ENCODE data around the gene FER.

The FER gene

GRCh38 chr5:109141222-109142200 lies 393.8 kb downstream of the FER start:
- H3K9me3 ChIP-seq (ENCODE audit: control insufficient read depth, low read length), result no peaks in the 10 kb centered on the region
- H2AFZ ChIP-seq, result no peak overlapping the region
- no peaks in the 10 kb centered on the region for H3K27me3 ChIP-seq (ENCODE audit: control insufficient read depth, insufficient read depth, low read length)
- H3K4me2 ChIP-seq (ENCODE audit: low read length), result no peak overlapping the region
- no peak overlapping the region for H3K27ac ChIP-seq
- peaks cover 12% of the 10 kb centered on the region for H3K4me1 ChIP-seq
- H3K36me3 ChIP-seq (ENCODE audit: control insufficient read depth, insufficient read depth, low read length), result no peaks in the 10 kb centered on the region
- no peak overlapping the region for H3K9ac ChIP-seq
- no peak overlapping the region for H3K4me3 ChIP-seq (ENCODE audit: low read depth, low read length)
- H3K79me2 ChIP-seq, result no peaks in the 10 kb centered on the region
- TF ChIP-seq, protein P1, sequence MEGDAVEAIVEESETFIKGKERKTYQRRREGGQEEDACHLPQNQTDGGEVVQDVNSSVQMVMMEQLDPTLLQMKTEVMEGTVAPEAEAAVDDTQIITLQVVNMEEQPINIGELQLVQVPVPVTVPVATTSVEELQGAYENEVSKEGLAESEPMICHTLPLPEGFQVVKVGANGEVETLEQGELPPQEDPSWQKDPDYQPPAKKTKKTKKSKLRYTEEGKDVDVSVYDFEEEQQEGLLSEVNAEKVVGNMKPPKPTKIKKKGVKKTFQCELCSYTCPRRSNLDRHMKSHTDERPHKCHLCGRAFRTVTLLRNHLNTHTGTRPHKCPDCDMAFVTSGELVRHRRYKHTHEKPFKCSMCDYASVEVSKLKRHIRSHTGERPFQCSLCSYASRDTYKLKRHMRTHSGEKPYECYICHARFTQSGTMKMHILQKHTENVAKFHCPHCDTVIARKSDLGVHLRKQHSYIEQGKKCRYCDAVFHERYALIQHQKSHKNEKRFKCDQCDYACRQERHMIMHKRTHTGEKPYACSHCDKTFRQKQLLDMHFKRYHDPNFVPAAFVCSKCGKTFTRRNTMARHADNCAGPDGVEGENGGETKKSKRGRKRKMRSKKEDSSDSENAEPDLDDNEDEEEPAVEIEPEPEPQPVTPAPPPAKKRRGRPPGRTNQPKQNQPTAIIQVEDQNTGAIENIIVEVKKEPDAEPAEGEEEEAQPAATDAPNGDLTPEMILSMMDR (IDR thresholded peaks at IDR 0.05), result no peak

DNA sequence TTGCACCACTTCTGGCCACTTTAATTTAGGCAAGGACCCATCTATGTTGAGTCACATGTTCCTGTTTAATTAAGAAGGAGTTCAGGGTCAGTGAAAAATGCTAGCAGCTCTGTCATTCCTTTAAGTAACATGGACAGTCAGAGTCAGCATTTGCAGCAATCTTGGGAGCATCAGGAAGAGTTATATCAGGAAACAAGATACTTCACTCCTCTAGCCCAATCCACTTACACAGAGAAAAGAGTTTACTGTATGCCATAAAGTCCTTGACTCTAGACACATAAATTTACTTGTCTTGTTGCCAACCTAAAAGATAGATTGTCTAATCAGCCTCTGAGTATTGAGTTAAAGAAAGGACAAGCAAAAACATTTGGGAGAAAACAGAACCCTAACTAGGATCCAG lies 395.3 kb downstream of the FER start:
- Histone ChIP-seq H3K36me3 (ENCODE audit: control insufficient read depth, insufficient read depth, low read length) (no peaks in the 10 kb centered on the region), H3K4me3 (ENCODE audit: low read depth, low read length) (peak overlapping the region; percentile 6), H3K9me3 (ENCODE audit: control insufficient read depth, low read length) (no peaks in the 10 kb centered on the region), H3K4me1 (peaks cover 12% of the 10 kb centered on the region), H3K27me3 (ENCODE audit: control insufficient read depth, insufficient read depth, low read length) (no peaks in the 10 kb centered on the region), H2AFZ (no peak overlapping the region), H3K27ac (no peak overlapping the region), H3K4me2 (ENCODE audit: low read length) (peak overlapping the region; percentile 41), H3K79me2 (no peaks in the 10 kb centered on the region), H3K9ac (no peak overlapping the region)
- TF ChIP-seq, protein P1 (IDR thresholded peaks at IDR 0.05), result no peak

- no peak overlapping the region for H3K4me2 ChIP-seq (ENCODE audit: low read length)
- H3K36me3 ChIP-seq (ENCODE audit: control insufficient read depth, insufficient read depth, low read length), result no peaks in the 10 kb centered on the region
- H3K79me2 ChIP-seq, result no peaks in the 10 kb centered on the region
- no peak overlapping the region for H2AFZ ChIP-seq
- H3K27ac ChIP-seq, result no peak overlapping the region
- no peak overlapping the region for H3K9ac ChIP-seq
- TF ChIP-seq, protein P1 (IDR thresholded peaks at IDR 0.05), result no peak
- H3K9me3 ChIP-seq (ENCODE audit: control insufficient read depth, low read length), result no peaks in the 10 kb centered on the region
- H3K4me1 ChIP-seq, result peaks cover 12% of the 10 kb centered on the region
- no peaks in the 10 kb centered on the region for H3K27me3 ChIP-seq (ENCODE audit: control insufficient read depth, insufficient read depth, low read length)
- no peak overlapping the region for H3K4me3 ChIP-seq (ENCODE audit: low read depth, low read length)
These were observed 397.4 kb downstream of the FER start for GRCh38 chr5:109145139-109145538.

DNA sequence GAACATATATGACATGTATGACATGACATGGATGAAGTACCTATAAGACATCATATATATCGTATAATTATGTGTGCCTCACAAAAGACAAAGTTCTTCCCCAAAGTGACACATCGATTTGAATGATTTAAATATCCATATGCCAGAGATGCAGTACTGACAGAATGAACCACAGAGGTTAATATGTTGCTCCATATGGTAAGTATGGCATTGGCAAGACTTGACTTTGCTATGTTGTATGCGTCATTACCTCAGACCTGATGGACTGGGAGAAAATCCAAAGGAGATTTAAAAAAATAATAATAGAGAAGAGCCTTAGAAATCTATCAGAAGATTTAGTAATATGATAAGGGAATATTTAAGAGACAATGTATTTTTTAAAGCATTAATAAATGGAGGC lies 398.9 kb downstream of the FER start:
- no peaks in the 10 kb centered on the region for H3K79me2 ChIP-seq
- peaks cover 11% of the 10 kb centered on the region for H3K4me1 ChIP-seq
- no peaks in the 10 kb centered on the region for H3K9me3 ChIP-seq (ENCODE audit: control insufficient read depth, low read length)
- no peaks in the 10 kb centered on the region for H3K27me3 ChIP-seq (ENCODE audit: control insufficient read depth, insufficient read depth, low read length)
- TF ChIP-seq, protein P1 (IDR thresholded peaks at IDR 0.05), result no peak
- H3K4me3 ChIP-seq (ENCODE audit: low read depth, low read length), result no peak overlapping the region
- no peak overlapping the region for H3K9ac ChIP-seq
- no peak overlapping the region for H3K27ac ChIP-seq
- H3K36me3 ChIP-seq (ENCODE audit: control insufficient read depth, insufficient read depth, low read length), result no peaks in the 10 kb centered on the region
- no peak overlapping the region for H2AFZ ChIP-seq
- H3K4me2 ChIP-seq (ENCODE audit: low read length), result no peak overlapping the region

Data from parathyroid adenoma (tissue), 2 donors.